ENCODE results near the gene ANKFY1.
"Not testable (repeated sequence)": the region's sequence is repeated elsewhere in the genome, so short reads cannot be mapped to it uniquely, and the experiment has no call there.

ANKFY1 gene

DNA sequence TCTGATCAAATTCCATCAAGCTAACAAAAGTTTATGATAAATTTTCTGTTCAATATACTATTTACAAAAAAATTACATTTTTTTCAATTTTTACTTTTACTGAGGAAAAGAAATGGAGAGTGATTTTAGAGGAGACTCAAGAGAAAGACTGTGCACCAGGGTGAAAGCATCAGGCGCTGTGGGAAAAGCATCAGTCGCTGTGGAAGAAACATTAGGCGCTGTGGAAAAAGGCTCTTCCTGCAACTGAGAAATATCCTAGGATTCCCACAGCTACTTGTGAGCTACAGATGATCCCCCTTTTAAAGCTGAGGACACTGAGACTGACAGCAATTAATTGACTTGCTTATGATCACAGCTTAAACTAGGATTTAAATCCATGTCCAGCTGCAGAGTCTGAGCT, 4.9 kb downstream of the ANKFY1 start:
- DNase-seq, result no peak

DNA sequence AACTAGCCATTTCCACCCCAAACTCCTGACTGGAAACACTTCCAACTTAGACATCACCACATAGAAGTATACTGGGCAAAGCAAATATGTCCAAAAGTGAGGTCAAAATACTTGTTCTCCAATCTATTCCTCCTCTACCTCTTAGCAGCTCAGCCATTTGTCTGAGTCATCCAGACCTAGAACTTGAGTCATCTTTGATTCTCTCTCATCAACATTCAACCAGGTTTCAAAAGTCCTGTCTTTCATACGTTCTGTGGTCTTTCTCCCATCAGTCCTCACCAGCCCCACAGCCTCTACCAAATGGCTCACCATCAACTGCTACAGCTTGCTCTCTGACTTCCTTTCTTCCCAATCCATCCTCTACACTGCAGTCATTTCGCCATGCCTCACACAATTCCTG, 6.8 kb downstream of the ANKFY1 start:
- DNase-seq, result no peak

DNA sequence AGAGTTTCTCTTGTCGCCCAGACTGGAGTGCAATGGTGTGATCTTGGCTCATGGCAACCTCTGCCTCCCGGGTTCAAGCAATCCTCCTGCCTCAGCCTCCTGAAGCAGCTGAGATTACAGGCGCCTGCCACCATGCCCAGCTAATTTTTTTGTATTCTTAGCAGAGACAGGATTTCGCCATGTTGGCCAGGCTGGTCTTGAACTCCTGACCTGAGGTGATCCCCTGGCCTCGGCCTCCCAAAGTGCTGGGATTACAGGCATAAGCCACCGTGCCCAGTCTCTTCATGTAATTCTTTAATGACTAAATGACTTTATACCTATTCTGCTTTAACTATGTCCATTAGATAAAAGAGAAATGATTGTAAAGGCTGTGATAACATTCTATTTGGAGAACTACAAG, 8.5 kb downstream of the ANKFY1 start:
- DNase-seq, result not testable (repeated sequence)

DNA sequence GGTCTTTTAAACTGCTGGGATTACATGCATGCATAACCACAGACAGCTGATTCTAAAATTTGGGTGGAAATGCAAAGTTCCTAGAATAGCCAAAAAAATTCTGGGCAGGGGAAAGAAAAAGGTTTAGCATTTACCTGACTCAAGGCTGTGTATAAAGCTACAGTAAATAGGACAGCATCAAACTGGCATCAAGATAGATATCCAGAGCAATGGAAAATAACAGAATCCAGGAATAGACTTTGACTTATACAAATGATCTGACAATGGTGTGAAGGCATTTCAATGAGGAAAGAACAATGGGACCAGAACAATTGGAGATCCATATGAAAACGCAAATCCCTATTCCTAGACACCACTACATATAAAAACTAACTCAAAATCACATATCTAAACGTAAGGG, 12.9 kb downstream of the ANKFY1 start:
- DNase-seq, result no peak

DNA sequence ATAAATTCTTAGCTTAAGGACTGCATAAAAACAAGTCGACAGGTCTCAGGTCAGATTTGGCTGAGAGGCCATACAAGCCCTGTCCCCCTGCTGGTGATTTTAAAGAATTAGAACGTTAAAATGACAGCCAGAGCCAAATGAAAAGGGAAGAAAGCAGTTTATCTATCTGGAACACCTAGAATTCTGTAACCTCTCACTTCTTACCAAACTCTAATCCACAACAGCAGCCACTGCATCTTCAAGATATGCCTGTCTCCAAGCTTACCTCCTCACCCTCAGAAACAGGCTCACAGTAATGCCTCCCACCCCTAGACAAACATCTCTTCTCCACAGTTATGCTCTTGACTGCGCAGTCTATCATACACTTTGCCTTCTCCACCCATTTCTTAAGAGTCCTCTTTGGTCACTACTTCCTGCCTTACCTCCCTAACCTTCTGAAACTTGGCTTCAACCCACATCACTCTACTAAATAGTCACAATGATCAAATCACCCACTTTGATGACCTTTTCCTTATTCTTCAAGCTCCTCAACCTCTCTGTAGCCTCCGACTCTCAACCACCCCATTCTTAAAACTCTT, 14.2 kb downstream of the ANKFY1 start:
- DNase-seq, result no peak

DNA sequence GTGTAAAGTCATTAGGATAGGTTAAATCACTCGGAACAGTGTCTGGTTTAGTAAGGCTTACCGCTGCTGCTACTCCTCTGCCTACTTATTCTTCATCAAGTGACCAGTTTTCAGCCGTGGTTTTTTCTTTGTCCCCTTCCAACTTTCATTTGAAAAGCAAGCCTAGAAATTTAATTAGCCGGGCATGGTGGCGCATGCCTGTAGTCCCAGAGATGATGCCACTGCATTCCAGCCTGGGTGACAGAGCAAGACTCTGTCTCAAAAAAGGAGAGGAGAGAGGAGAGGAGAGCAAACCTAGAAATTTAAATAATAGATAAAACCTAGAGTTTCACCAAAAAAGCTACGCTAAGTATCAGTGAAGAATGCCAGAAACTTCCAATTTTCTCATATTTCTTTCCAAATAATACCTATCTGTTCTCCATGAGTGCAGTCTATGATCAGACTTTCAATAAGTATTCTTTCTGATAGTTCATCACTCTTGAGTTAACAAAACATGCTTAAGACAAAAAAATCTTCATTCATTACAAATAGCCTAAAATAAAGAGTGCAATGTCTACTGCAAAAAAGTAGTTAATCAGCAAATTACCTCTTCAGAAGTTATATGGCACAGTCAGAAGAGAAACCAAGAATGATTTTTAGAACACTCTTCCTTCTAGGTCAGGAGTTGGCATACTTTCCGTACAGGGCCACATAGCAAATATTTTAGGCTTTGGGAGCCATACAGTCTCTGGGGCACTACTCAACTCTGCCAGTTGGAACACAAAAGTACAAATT, 15.1 kb downstream of the ANKFY1 start:
- DNase-seq, result no peak

DNA sequence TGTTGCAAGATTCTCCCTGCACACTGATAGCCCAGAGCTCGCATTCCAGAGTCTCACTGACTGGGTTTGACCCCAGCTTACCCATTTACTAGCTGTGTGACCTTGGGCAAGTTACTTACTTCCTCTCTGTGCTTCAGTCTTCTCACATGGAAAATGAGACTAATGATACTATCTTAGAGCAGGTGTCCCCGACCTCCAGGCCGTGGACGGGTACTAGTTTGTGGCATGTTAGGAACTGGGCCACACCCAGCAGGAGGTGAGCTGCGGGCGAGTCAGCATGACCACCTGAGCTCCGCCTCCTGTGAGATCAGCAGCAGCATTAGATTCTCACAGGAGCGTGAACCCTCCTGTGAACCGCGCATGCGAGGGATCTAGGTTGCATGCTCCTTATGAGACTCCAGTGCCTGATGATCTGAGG, 15.8 kb downstream of the ANKFY1 start:
- no peak for DNase-seq

DNA sequence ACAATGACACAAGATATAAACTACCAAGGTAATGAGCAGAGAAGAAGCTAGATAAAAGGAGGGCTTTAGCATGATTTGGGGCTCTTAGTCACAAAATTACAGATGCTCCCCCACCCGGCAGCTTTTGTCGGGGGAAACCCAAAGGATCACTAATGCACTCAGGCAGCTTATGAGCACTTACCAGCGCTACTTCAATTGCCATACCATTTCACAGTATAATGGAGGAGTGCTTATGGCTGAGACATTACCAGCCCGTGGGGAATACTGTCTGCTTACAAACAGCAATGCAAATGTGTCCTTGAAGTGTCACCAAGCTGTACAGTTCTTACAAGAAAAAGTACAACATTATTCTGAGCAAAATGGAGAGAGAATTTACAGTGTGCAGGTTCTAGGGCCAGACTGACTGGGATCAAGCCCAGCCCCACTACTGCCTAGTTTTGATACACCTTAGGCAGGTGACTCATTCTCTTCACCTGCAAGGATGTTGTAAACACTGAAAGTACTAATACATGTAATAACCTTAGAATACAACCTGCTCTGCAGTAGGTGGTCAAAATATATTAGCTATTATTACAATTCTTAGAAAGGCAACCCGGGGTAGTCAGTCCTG, 16.3 kb downstream of the ANKFY1 start:
- no peak for DNase-seq

DNA sequence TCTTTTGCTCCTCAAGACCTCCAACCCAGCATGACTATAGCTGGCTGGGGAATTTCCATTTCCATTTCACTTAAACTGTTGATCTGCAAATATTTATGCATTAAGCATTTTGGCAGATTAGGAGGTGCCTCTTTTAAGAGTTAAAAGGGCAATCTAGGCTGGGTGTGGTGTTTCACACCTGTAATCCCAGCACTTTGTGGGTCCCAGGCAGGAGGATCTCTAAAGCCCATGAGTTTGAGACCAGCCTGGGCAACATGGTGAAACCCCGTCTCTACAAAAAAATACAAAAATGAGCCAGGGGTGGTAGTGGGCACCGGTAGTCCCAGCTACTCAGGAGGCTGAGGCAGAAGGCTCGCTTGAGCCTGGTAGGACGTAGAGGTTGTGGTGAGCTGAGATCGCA, 17.1 kb downstream of the ANKFY1 start:
- no peak for DNase-seq

DNA sequence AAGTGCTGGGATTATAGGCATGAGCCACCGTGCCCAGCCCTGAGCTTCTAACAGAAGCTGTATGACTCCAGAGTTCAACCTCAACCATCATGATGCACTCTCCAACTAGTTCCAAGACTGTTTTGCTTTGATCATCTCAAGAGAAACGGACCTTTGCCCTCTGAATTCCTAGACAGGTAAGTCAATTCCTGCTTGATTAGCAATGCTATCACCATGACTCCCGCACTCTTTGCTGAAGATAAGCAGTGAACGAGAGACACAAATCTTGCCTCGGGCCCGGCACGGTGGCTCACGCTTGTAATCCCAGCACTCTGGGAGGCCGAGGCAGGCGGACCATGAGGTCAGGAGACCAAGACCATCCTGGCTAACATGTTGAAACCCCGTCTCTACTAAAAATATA, 22.2 kb downstream of the ANKFY1 start:
- no peak for DNase-seq

DNA sequence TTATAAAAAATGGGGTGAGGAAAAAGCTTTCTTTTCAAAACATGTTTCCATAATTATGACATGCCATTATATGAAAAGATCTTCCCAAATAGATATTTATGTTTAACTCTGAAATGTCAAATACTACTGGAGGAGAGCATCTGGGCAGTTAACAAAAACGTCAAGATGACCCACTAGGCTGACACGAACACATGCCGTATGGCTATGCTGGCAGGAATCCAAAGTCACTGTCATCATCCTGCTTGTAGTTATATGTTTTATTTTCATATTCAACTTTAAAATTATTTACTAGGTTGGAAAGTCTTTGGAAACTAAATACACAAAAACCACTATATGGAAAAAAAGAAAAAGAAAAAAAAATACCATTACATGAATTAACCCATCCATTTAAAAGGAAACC, 27.3 kb downstream of the ANKFY1 start:
- no peak for DNase-seq

DNA sequence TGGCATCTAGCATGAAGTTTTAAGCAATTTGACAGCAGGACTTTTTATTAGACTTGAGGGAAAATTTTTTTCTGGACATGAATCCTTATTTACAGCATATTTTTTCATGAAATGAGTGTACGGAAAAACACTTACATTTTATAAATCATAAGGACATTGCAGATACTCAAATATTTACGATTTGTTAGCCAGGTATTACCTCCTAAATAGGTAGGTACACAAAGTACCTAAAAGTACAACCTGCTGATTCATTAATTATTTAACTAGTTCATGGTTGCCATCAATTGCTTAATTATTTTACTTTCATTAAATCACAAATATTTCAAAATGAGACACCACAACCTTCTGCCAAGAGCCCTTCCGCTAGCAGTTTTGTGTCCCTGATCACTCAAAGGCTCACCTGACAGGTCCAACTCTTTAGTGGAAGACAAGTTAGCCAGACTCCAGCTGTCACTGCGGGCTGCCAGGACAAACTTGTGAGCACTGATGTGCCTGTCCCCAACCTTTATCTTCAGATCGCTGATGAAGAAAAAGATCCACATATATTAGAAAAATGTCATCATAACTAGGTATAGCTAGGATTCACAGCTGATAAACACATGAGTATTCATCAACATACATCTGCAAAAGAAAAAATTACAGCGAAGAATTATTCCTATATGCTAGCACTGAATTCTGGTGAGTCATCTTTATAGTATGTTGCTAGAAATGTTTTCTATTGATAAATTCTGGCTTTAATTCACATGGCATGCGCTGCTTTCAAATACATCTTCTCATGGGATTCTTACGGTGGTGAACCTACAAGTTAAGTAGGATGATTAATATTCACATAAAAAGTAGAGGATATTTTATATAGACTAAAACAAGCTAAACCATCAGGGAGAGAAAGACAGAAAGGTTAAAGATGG, 28.2 kb downstream of the ANKFY1 start:
- DNase-seq, result no peak

DNA sequence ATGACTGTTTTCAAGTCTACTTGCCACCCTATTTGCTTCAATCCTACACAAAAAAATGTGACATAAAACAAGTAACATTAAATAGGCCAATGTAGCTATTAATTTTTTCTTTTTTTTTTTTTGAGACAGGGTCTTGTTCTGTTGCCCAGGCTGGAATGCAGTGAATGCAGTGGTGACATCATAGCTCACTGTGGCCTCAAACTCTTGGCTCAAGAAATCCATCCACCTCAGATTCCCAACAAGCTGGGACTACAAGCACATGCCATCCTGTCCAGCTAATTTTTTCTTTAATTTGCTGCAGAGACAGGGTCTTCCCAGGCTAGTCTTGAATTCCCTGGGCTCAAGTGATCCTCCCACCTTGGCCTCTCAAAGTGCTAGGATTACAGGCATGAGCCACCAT, 29.4 kb downstream of the ANKFY1 start:
- DNase-seq, result no peak

DNA sequence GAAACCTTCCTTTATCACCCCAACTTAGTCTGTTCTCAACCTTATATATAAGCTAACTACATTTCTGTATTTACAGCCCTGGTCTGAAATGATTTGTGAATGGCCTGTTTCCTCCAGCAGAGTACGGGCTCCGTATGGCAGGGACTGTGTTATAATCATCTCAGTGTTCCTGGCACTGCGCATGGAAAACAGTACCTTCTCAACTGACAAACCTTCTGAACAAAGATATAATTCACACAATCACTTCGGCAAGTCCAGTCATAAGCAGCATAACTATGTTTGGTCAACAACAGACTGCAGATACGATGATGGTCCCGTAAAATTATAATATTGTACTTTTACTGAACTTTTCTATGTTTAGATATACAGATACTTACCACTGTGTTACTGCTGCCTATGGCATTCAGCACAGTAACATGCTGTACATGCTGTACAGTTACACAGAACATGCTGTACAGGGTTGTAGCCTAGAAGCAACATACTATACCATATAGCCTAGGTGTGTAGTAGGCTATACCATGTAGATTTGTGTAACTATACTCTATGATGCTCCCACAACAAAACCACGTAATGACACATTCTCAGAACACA, 30.0 kb downstream of the ANKFY1 start:
- DNase-seq, result no peak

DNA sequence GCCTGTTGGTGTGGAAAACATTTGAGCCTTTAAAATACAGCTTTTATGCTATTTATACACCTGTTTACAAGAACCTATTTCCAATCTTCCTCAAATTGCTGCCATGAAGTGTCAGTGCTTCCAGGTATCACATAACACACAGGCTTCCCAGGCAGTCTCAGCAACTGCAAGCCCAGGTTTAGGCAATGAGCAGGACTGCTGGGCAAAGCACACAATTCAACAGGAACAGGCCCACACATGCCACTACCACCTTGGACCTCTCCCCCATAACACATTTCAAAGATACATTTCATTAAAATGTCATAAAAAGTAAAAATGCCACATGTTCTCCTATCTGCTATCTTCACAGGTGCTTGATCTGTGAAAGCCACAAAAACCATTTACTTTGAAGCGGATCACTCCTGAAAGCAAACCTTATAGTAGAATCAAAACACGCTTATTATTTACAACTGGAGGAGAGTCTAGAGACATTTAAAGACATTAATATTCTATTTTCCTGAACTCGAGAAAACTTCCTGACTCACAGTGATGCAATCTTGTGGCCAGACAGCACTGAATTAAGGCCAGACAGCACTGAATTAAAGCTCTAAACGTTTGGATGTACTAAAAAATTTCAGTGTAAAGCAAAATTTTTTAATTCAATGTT, 31.5 kb downstream of the ANKFY1 start:
- DNase-seq, result no peak

DNA sequence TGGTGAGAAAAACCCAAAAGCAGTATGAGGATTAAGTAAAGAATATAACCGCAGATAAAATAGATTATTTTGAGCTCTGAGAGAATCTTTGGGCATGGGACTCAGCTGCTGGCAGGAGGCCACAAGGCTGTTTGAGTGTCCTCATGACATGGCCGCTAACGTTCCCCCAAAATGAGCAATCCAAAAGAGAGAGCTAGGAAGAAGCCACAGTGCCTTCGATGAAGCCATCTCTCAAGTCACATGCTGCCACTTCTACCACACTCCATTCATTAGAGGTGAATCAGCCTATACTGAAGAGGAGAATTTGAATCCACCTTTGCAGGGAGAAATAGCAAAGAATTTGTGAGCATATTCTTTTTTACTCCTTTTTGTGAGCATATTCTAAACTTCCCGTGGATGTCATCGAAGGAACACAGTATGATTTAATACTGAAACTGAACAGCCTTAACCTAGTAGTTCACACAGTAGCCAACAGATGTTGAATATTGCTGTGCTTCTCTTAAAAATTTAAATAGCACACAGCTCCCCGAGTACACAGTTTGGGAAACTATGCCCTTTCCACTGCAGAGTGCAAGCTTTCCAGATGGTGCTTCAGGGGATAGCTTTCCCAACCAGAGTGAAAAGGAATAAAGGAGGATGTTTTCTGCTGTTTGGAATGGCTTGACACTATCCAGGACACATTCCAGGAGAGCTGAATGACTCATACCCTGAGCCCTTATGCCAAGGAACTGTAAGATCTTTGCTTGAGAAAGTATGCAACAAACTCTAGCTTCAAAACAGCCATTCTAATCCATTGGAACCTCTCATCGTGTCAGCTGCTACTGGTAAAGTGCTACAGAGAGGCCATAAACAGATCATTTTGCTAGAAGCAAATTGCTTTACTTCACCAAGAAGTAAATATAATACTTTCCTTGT, 33.9 kb downstream of the ANKFY1 start:
- DNase-seq, result no peak

DNA sequence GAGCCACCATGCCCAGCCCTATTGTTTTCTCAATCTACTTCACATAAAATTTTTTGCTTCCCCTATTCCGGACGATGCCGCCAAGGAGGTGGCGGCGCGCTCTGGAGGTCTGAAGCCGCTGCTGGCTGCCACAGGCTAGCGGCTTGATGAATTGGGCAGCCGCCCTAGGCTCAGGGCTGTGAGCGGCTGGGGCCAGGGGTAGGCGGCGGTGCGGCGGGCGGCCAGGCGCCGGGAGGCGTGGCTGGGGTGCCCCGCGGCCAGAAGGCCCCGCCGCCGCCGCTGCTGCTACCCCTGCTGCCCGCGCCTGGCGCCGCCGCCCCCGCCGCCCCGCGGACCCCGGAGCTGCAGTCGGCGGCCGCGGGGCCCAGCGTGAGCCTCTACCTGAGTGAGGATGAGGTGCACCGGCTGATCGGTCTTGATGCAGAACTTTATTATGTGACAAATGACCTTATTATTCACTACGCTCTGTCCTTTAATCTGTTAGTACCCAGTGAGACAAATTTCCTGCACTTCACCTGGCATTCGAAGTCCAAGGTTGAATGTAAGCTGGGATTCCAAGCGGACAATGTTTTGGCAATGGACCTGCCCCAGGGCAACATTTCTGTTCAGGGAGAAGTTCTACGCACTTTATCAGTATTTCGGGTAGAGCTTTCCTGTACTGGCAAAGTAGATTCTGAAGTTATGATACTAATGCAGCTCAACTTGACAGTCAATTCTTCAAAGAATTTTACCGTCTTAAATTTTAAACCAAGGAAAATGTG, 41.7 kb downstream of the ANKFY1 start:
- DNase-seq, result no peak

DNA sequence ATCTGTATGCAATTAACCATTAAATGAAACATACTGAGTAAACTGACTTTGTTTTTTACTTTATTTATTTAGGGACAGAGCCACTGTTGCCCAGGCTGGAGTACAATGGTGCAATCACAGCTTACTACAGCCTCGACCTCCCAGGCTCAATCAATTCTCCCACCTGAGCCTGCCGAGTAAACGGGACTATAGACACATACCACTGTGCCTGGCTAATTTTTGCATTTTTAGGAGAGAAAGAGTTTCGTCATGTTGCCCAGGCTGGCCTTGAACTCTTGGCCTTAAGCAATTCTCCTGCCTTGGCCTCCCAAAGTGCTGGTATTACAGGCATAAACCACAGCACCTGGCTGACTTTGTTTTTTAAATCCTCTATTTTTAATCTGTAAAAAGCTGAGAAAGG, 42.6 kb downstream of the ANKFY1 start:
- no peak for DNase-seq

DNA sequence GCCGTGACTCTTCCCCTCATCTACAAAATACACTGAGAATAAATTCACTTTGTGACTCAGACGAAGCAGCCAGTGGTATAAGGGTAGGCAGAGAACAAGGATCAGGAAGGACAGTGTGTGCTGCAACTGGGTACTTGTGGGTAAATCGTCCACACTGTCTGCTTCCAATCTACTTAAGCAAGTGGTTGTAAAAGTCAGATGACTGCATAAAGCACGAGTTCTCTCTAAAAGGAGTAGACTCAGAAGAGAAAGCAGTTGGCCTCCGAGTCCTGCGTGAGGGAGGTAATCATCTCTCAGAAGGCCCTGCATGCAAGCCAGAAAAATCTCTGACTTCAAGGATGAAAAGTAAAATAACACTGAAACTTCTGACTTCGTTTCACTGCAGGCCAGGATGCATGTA, 43.1 kb downstream of the ANKFY1 start:
- DNase-seq, result no peak

DNA sequence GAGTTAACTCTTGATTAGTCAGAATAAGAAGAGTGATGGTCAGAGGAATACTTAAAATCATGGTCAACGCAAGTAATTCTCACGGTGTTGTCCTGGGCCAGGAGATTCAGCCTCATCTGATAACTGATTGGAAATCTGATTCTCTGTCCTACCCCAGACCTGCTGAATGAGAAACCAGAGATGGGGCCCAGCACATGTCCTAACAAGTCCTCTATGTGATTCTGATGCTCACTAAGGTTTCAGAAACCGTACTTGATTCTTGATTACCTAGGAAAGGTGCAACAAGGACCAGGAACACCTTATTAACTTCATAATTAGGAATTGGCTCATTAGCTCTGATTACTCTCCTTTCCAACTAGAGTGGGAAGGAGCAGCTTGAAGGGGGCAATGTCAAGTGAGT, 44.5 kb downstream of the ANKFY1 start:
- DNase-seq, result no peak
